C4-2B (cell line): ENCODE results near the gene THTPA.
"Not testable (repeated sequence)": the region's sequence is repeated elsewhere in the genome, so short reads cannot be mapped to it uniquely, and the experiment has no call there.

ENCODE experiments used
- H3K27ac ChIP-seq: fragments of 450-650 bp; 2 replicates; pipeline ENCODE4 v1.5.1; 2017
- CTCF ChIP-seq: fragments of 450-650 bp; conservative IDR thresholded peaks from 2 replicates; pipeline ENCODE4 v1.5.1; 2017; ENCODE audit warnings: mild to moderate bottlenecking
- ZFX ChIP-seq: fragments of 450-650 bp; IDR thresholded peaks from 2 replicates; pipeline ENCODE4 v1.6.1; 2017

THTPA gene

DNA sequence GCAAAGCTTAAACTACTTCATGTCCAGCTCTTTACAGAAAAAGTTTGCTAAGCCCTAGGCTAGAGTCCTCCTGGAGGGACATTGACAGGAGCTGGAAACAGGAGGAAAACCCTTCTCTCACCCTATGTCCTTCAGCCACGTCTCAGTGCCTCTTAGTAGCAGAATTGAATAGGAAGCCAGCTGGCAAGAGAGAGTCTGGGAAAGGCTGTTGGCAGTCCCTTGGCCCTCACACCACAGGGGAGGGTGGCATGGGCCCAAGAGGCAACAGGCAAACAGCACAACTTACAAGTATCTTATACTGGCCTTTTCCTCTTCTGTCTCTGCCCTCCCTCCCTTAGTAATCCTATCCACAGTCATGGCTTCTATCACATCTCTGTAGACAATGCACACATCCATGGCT lies 52.4 kb downstream of the THTPA start:
- no peak overlapping the region for H3K27ac ChIP-seq
- TF ChIP-seq ZFX, result no peak
- no peak for TF ChIP-seq CTCF

GRCh38 chr14:23609001-23609400 lies 52.9 kb downstream of the THTPA start:
- H3K27ac ChIP-seq, result no peak overlapping the region
- no peak for TF ChIP-seq ZFX
- no peak for TF ChIP-seq CTCF

DNA sequence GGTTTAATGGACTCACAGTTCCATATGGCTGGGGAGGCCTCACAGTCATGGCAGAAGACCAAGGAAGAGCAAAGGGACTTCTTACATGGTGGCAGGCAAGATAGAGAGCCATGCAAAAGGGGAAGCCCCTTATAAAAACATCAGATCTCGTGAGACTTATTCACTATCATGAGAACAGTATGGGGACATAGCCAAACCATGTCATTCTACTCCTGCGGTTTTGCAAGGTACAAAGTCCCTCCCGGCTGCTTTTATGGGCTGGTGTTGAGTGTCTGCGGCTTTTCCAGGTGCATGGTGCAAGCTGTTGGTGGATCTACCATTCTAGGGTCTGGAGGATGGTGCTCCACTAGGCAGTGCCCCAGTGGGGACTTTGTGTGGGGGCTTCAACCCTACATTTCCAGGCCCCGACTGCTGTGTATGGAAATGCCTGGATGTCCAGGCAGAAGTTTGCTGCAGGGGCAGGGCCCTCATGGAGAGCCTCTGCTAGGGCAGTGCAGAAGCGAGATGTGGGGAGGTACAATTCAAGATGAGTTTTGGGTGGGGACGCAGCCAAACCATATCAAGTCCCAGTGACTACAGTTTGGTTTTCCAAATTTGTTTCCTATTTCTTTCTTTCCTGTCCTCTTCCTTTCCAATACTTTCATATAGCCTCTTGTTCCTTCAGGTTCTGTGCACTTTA lies 53.5 kb downstream of the THTPA start:
- H3K27ac ChIP-seq, result not testable (repeated sequence)
